Measurements from ENCODE around the gene SCLT1.
"Not testable (repeated sequence)": the region's sequence is repeated elsewhere in the genome, so short reads cannot be mapped to it uniquely, and the experiment has no call there.

Gene SCLT1

DNA sequence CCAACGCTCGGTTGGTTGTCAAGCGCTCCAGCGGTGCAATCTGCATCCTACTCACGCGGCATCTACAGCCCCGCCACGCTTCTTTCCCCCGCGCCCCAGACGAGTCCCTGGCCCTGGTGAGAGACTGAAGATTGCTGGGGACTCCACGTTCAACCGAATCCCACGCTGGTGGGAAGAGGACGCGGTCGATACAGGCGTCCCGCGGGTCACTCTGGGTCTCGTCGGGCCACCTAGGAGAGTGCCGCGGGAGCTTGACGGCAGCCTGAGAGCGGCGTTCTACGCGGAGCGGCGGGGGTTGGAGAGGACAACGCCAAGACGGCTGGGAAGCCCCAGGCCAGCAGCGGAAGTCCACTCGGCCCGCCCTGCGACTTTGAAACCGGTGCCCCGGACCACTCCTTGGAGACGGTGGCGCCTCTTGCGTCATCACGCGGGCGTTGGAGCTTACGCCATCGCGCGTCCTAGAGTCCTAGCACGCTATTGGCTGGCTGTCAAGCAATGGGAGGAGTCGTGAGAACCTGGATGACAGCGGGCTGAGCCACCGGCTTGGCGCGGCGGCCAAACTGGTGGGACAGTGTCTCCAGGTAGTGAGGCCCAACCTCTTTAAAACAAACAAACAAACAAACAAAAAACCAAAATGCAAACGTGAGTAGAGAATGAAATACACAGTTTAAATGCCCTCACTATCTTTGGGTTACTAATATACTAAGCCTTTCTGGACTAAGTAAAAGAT lies at the start of gene SCLT1:
TSS of gene SCLT1 (minus strand) at position 349 of the 730 bp plus-strand sequence. CDS start 436 bp downstream, outside the sequence.
- H3K4me3 ChIP-seq (ENCODE audit: insufficient read length, low read depth): peak within 1 kb of the TSS; percentile 69
- no peak for TF ChIP-seq YY1 (IDR thresholded peaks at IDR 0.05; ENCODE audit: insufficient read depth, insufficient read length)
- no peak for TF ChIP-seq ZNF274 (IDR thresholded peaks at IDR 0.05; ENCODE audit: low read depth, low read length)
- no peak for TF ChIP-seq SUZ12 (IDR thresholded peaks at IDR 0.05; ENCODE audit: extremely low read depth, insufficient read depth, insufficient read length)
- H3K9ac ChIP-seq (ENCODE audit: insufficient read length, low read depth): peak within 1 kb of the TSS; percentile 90
- no peaks in the 10 kb centered on the region for H3K27me3 ChIP-seq (ENCODE audit: insufficient read depth, insufficient read length)
- DNase-seq (ENCODE audit: low read depth, low spot score): peak; percentile 92
- H3K36me3 ChIP-seq (ENCODE audit: insufficient read depth, insufficient read length, low read length): peaks cover 4% of the 10 kb centered on the region
- no peaks in the 10 kb centered on the region for H3K9me3 ChIP-seq (ENCODE audit: insufficient read depth, low read length)
- no peaks in the 10 kb centered on the region for H3K4me1 ChIP-seq (ENCODE audit: insufficient read depth, insufficient read length)

DNA sequence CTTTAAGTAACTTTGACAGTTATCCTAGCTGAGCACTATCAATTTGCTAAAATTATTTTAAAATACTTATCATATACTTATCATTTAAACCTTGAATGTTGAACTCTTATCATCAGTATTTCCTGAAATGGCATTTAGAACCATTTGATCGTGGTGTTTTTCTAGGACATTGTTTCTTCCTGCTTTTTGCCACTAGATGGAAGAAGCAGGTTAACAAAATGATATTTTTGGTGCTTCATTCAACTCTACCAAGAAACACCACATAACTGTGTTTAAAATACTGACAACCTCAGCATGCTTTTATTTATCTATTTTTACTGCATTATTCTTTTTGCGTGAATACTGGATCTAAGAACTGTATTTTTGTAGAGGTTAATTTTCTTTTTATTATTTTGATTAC lies 47.2 kb upstream of the SCLT1 start:
- TF ChIP-seq SUZ12 (IDR thresholded peaks at IDR 0.05; ENCODE audit: extremely low read depth, insufficient read depth, insufficient read length) (no peak), ZNF274 (IDR thresholded peaks at IDR 0.05; ENCODE audit: low read depth, low read length) (no peak), YY1 (IDR thresholded peaks at IDR 0.05; ENCODE audit: insufficient read depth, insufficient read length) (no peak)
- Histone ChIP-seq H3K4me3 (ENCODE audit: insufficient read length, low read depth) (no peak overlapping the region), H3K27me3 (ENCODE audit: insufficient read depth, insufficient read length) (no peaks in the 10 kb centered on the region), H3K9me3 (ENCODE audit: insufficient read depth, low read length) (no peaks in the 10 kb centered on the region), H3K9ac (ENCODE audit: insufficient read length, low read depth) (no peak overlapping the region), H3K36me3 (ENCODE audit: insufficient read depth, insufficient read length, low read length) (no peaks in the 10 kb centered on the region), H3K4me1 (ENCODE audit: insufficient read depth, insufficient read length) (no peaks in the 10 kb centered on the region)
- no peak for DNase-seq (ENCODE audit: low read depth, low spot score)

DNA sequence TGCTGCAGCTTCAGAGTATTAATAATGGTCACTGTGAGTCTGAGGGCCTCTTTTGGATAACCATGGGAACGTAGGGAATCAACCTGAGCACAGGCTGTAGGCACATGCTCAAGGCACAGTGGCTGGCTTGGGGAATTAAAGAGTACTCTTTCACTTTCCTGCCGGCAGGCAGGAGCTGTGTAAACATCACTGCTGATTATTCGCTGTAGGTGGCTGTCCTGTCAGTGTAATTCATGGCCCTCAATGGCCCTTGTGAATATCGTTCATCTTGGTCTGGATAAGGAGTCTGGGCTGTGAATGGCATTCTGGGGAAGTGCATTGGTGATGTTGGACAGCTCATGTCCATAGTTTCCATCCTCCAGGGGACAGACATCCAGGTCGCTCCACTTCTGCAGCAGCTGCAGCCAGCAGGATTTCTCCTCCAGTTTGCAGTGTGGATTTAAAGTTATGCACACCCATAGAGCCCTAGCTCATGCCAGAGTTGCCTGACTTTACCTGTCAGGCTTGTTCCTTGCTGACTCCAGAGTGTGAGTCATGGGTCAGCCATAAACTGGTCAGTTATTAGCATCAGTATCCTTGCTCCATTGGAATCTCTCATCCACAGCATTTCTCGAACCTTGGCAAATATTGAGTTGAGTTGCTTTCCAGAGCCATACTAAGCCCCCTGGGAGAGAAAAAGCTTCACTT lies 45.6 kb upstream of the SCLT1 start:
- Histone ChIP-seq H3K4me3 (ENCODE audit: insufficient read length, low read depth) (no peak overlapping the region), H3K4me1 (ENCODE audit: insufficient read depth, insufficient read length) (no peaks in the 10 kb centered on the region), H3K27me3 (ENCODE audit: insufficient read depth, insufficient read length) (no peaks in the 10 kb centered on the region), H3K9ac (ENCODE audit: insufficient read length, low read depth) (no peak overlapping the region), H3K9me3 (ENCODE audit: insufficient read depth, low read length) (no peaks in the 10 kb centered on the region), H3K36me3 (ENCODE audit: insufficient read depth, insufficient read length, low read length) (no peaks in the 10 kb centered on the region)
- no peak for DNase-seq (ENCODE audit: low read depth, low spot score)
- TF ChIP-seq YY1 (IDR thresholded peaks at IDR 0.05; ENCODE audit: insufficient read depth, insufficient read length) (no peak), ZNF274 (IDR thresholded peaks at IDR 0.05; ENCODE audit: low read depth, low read length) (no peak), SUZ12 (IDR thresholded peaks at IDR 0.05; ENCODE audit: extremely low read depth, insufficient read depth, insufficient read length) (no peak)

DNA sequence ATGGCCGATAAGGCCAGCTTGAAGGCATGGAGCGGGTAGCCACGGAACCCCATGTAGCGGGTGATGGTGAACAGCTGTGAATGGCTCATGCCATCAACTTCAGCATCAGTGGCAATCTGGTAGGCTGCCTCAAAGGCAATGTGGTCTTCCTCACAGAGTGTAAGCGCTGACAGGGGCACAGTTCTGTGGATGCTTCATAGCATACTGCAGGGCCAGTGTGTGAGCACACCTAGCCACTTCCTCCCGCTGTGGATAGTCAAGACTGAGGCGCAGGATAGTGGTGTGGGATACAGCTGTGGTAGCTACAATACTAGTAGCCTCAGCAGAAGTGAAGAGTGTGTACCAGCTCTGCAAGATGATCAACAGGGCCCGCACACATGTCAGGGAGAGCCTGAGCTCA lies 43.1 kb upstream of the SCLT1 start:
- TF ChIP-seq SUZ12 (IDR thresholded peaks at IDR 0.05; ENCODE audit: extremely low read depth, insufficient read depth, insufficient read length) (no peak), YY1 (IDR thresholded peaks at IDR 0.05; ENCODE audit: insufficient read depth, insufficient read length) (no peak), ZNF274 (IDR thresholded peaks at IDR 0.05; ENCODE audit: low read depth, low read length) (no peak)
- no peak for DNase-seq (ENCODE audit: low read depth, low spot score)
- H3K27me3 ChIP-seq (ENCODE audit: insufficient read depth, insufficient read length): no peaks in the 10 kb centered on the region
- no peak overlapping the region for H3K4me3 ChIP-seq (ENCODE audit: insufficient read length, low read depth)
- no peak overlapping the region for H3K9ac ChIP-seq (ENCODE audit: insufficient read length, low read depth)
- no peaks in the 10 kb centered on the region for H3K36me3 ChIP-seq (ENCODE audit: insufficient read depth, insufficient read length, low read length)
- peaks cover 5% of the 10 kb centered on the region; the same call in 1 of the 2 replicates for H3K9me3 ChIP-seq (ENCODE audit: insufficient read depth, low read length)
- no peaks in the 10 kb centered on the region for H3K4me1 ChIP-seq (ENCODE audit: insufficient read depth, insufficient read length)

DNA sequence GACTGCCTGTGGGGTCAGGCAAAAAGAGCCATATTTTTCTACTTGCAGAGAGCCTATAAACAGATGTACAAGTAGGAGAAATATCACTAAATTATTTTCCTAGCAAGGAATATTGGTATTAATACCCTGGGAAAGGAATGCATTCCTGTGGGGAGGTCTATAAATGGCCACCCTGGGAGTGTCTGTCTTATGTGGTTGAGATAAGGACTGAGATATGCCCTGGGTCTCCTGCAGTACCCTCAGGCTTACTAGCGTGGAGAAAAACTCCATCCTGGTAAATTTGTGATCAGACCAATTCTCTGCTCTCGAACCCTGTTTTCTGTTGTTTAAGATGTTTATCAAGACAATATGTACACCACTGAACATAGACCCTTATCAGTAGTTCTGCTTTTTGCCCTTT lies 38.0 kb upstream of the SCLT1 start:
- DNase-seq (ENCODE audit: low read depth, low spot score): no peak
- no peaks in the 10 kb centered on the region for H3K4me1 ChIP-seq (ENCODE audit: insufficient read depth, insufficient read length)
- TF ChIP-seq ZNF274 (IDR thresholded peaks at IDR 0.05; ENCODE audit: low read depth, low read length) (no peak), SUZ12 (IDR thresholded peaks at IDR 0.05; ENCODE audit: extremely low read depth, insufficient read depth, insufficient read length) (no peak), YY1 (IDR thresholded peaks at IDR 0.05; ENCODE audit: insufficient read depth, insufficient read length) (no peak)
- no peak overlapping the region for H3K9ac ChIP-seq (ENCODE audit: insufficient read length, low read depth)
- no peaks in the 10 kb centered on the region for H3K27me3 ChIP-seq (ENCODE audit: insufficient read depth, insufficient read length)
- H3K9me3 ChIP-seq (ENCODE audit: insufficient read depth, low read length): peaks cover 5% of the 10 kb centered on the region; the same call in 1 of the 2 replicates
- H3K4me3 ChIP-seq (ENCODE audit: insufficient read length, low read depth): no peak overlapping the region
- H3K36me3 ChIP-seq (ENCODE audit: insufficient read depth, insufficient read length, low read length): no peaks in the 10 kb centered on the region

DNA sequence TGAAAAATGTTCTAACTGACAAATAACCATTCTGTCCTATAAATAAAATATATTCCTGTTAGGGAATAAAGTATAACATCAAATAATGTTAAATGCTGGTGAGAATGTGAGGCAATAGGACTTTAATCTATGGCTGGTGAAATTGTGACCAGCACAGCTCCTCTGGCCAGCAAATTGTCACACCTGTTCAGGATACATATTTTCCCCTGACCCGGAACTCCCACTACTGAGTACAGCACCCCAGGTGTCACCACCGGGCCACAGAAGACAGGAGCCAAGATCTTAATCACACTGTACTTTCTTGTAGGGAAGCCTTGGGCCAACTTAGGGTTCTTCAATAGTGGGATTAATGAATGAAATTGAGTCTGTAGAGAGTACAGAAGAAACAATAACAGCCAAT lies 35.8 kb upstream of the SCLT1 start:
- Histone ChIP-seq H3K9ac (ENCODE audit: insufficient read length, low read depth) (no peak overlapping the region), H3K27me3 (ENCODE audit: insufficient read depth, insufficient read length) (no peaks in the 10 kb centered on the region), H3K36me3 (ENCODE audit: insufficient read depth, insufficient read length, low read length) (no peaks in the 10 kb centered on the region), H3K4me1 (ENCODE audit: insufficient read depth, insufficient read length) (no peaks in the 10 kb centered on the region), H3K4me3 (ENCODE audit: insufficient read length, low read depth) (no peak overlapping the region), H3K9me3 (ENCODE audit: insufficient read depth, low read length) (peaks cover 5% of the 10 kb centered on the region; the same call in 1 of the 2 replicates)
- no peak for TF ChIP-seq SUZ12 (IDR thresholded peaks at IDR 0.05; ENCODE audit: extremely low read depth, insufficient read depth, insufficient read length)
- TF ChIP-seq ZNF274 (IDR thresholded peaks at IDR 0.05; ENCODE audit: low read depth, low read length): no peak
- no peak for TF ChIP-seq YY1 (IDR thresholded peaks at IDR 0.05; ENCODE audit: insufficient read depth, insufficient read length)
- DNase-seq (ENCODE audit: low read depth, low spot score): no peak

DNA sequence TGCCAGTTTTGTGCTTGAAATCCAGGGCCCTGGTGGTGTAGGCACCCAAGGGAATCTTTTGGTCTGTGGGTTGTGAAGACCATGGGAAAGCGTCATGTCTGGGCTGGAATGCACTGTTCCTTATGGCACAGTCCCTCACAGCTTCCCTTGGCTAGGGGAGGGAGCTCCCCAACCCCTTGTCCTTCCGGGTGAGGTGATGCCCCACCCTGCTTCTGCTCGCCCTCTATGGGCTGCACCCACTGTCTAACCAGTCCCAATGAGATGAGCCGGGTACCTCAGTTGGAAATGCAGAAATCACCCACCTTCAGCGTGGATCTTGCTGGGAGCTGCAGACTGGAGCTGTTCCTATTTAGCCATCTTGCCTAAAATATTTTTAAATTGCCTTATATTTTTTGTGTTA lies 33.3 kb upstream of the SCLT1 start:
- H3K4me1 ChIP-seq (ENCODE audit: insufficient read depth, insufficient read length); H3K9me3 ChIP-seq (ENCODE audit: insufficient read depth, low read length); H3K4me3 ChIP-seq (ENCODE audit: insufficient read length, low read depth); H3K27me3 ChIP-seq (ENCODE audit: insufficient read depth, insufficient read length); H3K9ac ChIP-seq (ENCODE audit: insufficient read length, low read depth); H3K36me3 ChIP-seq (ENCODE audit: insufficient read depth, insufficient read length, low read length); DNase-seq (ENCODE audit: low read depth, low spot score): not testable (repeated sequence)

Data from NT2/D1 (cell line).